ENCODE measurements around the gene ZPR1. TPM values are rescaled to one million over a fixed set of nuclear protein-coding genes. Genes with fewer than 3 reads are reported as not detected.
"Not testable (repeated sequence)": the region's sequence is repeated elsewhere in the genome, so short reads cannot be mapped to it uniquely, and the experiment has no call there.

The ZPR1 gene
- total RNA-seq, 1 experiment from 2014 or later = 105 TPM

GRCh38 chr11:116807601-116808261 lies 19.9 kb upstream of the ZPR1 start:
- H3K4me3 Mint-ChIP-seq (ENCODE audit: unreplicated experiment) = no peak overlapping the region
- TF ChIP-seq, protein P1, sequence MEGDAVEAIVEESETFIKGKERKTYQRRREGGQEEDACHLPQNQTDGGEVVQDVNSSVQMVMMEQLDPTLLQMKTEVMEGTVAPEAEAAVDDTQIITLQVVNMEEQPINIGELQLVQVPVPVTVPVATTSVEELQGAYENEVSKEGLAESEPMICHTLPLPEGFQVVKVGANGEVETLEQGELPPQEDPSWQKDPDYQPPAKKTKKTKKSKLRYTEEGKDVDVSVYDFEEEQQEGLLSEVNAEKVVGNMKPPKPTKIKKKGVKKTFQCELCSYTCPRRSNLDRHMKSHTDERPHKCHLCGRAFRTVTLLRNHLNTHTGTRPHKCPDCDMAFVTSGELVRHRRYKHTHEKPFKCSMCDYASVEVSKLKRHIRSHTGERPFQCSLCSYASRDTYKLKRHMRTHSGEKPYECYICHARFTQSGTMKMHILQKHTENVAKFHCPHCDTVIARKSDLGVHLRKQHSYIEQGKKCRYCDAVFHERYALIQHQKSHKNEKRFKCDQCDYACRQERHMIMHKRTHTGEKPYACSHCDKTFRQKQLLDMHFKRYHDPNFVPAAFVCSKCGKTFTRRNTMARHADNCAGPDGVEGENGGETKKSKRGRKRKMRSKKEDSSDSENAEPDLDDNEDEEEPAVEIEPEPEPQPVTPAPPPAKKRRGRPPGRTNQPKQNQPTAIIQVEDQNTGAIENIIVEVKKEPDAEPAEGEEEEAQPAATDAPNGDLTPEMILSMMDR (IDR thresholded peaks at IDR 0.05; ENCODE audit: unreplicated experiment) = no peak
- no TSS peak for BruUV-seq (replicated peaks)
- POLR2A ChIA-PET = interaction anchor here (0.6 to 2.8 kb wide), 4 partner anchors 14 to 517 kb away, joined by 3 to 12 read pairs (median 4); partner anchors contain the start of gene ZPR1
- H3K36me3 Mint-ChIP-seq (ENCODE audit: insufficient read depth, unreplicated experiment) = peaks cover 19% of the 10 kb centered on the region
- no peaks in the 10 kb centered on the region for H3K27me3 Mint-ChIP-seq (ENCODE audit: insufficient read depth, unreplicated experiment)
- no peak for DNase-seq (ENCODE audit: unreplicated experiment)
- peaks cover 40% of the 10 kb centered on the region for H3K4me1 Mint-ChIP-seq (ENCODE audit: insufficient read depth, unreplicated experiment)
- H3K27ac Mint-ChIP-seq (ENCODE audit: low read depth, unreplicated experiment) = peak overlapping the region; percentile 98
- H3K9me3 Mint-ChIP-seq (ENCODE audit: unreplicated experiment) = no peaks in the 10 kb centered on the region
- CTCF ChIA-PET = interaction anchor here (0.7 to 1.4 kb wide), 3 partner anchors 17 to 75 kb away, joined by 3 to 6 read pairs (median 3); no protein-coding TSS in a partner anchor
- intact Hi-C loops (cut with micrococcal nuclease) = no loop called here

DNA sequence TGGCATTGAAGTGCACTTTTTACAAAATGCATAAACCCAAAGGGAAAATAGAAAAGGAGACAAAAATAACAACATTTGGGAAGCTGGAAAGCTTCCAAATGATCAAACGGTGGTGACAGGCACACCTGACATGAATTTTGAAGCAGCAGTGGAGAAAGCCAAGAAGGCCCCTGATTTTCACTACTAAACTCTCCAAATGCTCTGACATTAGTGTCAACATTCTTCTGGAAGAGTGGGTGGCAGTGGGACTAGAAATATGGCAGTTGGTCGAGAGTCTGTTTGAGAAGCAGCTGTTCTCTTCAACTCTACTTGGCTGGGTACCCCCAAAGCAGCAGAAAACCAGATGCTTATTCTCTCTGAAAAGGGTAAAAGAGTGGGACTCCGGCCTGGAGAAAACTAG lies 16.2 kb upstream of the ZPR1 start:
- TF ChIP-seq, protein P1 (IDR thresholded peaks at IDR 0.05; ENCODE audit: unreplicated experiment) = no peak
- intact Hi-C loops (cut with micrococcal nuclease) = no loop called here
- no TSS peak for BruUV-seq (replicated peaks)
- no peak overlapping the region for H3K4me3 Mint-ChIP-seq (ENCODE audit: unreplicated experiment)
- H3K36me3 Mint-ChIP-seq (ENCODE audit: insufficient read depth, unreplicated experiment) = peaks cover 9% of the 10 kb centered on the region
- no peaks in the 10 kb centered on the region for H3K9me3 Mint-ChIP-seq (ENCODE audit: unreplicated experiment)
- no peak for DNase-seq (ENCODE audit: unreplicated experiment)
- CTCF ChIA-PET = no interaction called here
- POLR2A ChIA-PET = interaction anchor here (2.1 kb wide), 1 partner anchor 10 kb away, joined by 5 read pairs; no protein-coding TSS in a partner anchor
- H3K27me3 Mint-ChIP-seq (ENCODE audit: insufficient read depth, unreplicated experiment) = no peaks in the 10 kb centered on the region
- peaks cover 30% of the 10 kb centered on the region for H3K4me1 Mint-ChIP-seq (ENCODE audit: insufficient read depth, unreplicated experiment)
- H3K27ac Mint-ChIP-seq (ENCODE audit: low read depth, unreplicated experiment) = no peak overlapping the region

DNA sequence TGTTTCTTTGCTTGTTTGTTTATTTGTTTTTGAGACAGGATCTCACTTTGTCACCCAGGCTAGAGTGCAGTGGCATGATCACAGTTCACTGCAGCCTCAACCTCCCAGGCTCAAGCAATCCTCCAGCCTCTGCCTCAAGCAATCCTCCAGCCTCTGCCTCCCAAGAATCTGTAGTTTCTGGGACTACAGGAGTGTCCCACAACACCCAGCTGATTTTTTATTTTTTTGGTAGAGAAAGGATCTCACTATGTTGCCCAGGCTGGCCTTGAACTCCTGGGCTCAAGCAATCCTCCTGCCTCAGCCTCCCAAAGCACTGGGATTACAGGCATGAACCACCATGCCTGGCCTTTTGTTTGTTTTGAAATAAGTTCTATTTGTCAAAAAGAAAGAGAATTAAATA lies 13.8 kb upstream of the ZPR1 start:
- H3K27ac Mint-ChIP-seq (ENCODE audit: low read depth, unreplicated experiment); intact Hi-C loops (cut with micrococcal nuclease); POLR2A ChIA-PET; H3K36me3 Mint-ChIP-seq (ENCODE audit: insufficient read depth, unreplicated experiment); H3K9me3 Mint-ChIP-seq (ENCODE audit: unreplicated experiment); H3K4me1 Mint-ChIP-seq (ENCODE audit: insufficient read depth, unreplicated experiment); BruUV-seq (replicated peaks); H3K4me3 Mint-ChIP-seq (ENCODE audit: unreplicated experiment); H3K27me3 Mint-ChIP-seq (ENCODE audit: insufficient read depth, unreplicated experiment); DNase-seq (ENCODE audit: unreplicated experiment): not testable (repeated sequence)
- CTCF ChIA-PET = interaction anchor here (1.2 kb wide), 1 partner anchor 11 kb away, joined by 4 read pairs; no protein-coding TSS in a partner anchor

DNA sequence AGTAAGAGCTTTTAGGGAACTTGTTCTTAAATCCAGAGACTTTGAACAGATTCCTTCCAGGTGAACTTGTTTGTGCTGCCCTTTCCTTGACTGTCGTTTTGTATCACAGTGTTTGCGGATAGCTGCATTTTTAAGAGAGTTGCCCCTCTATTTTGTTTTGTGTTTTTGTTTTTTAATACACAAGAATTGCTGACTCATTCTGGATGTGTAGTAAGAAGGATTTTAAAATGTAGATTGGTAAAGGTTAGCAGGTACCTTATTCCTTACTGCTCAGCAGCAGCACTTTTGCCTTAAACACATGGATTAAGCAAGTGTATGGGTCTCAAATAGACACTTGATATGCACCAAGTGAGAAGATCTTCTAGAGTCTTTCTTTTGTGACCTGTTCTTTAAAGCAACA lies 12.8 kb upstream of the ZPR1 start:
- no peaks in the 10 kb centered on the region for H3K36me3 Mint-ChIP-seq (ENCODE audit: insufficient read depth, unreplicated experiment)
- no peak for DNase-seq (ENCODE audit: unreplicated experiment)
- H3K9me3 Mint-ChIP-seq (ENCODE audit: unreplicated experiment) = no peaks in the 10 kb centered on the region
- H3K4me1 Mint-ChIP-seq (ENCODE audit: insufficient read depth, unreplicated experiment) = no peaks in the 10 kb centered on the region
- no TSS peak for BruUV-seq (replicated peaks)
- no peak overlapping the region for H3K4me3 Mint-ChIP-seq (ENCODE audit: unreplicated experiment)
- POLR2A ChIA-PET = interaction anchor here (0.6 to 1.6 kb wide), 3 partner anchors 11 to 1464 kb away, joined by 3 to 7 read pairs (median 3); no protein-coding TSS in a partner anchor
- TF ChIP-seq, protein P1 (IDR thresholded peaks at IDR 0.05; ENCODE audit: unreplicated experiment) = no peak
- CTCF ChIA-PET = interaction anchor here (1.2 to 1.8 kb wide), 2 partner anchors 9 to 12 kb away, joined by 3 to 9 read pairs; partner anchors contain the start of gene APOA5
- intact Hi-C loops (cut with micrococcal nuclease) = no loop called here
- H3K27ac Mint-ChIP-seq (ENCODE audit: low read depth, unreplicated experiment) = no peak overlapping the region
- no peaks in the 10 kb centered on the region for H3K27me3 Mint-ChIP-seq (ENCODE audit: insufficient read depth, unreplicated experiment)
